HepG2 (cell line): ENCODE data around the gene IGFLR1. TPM values are rescaled to one million over a fixed set of nuclear protein-coding genes. Genes with fewer than 3 reads are reported as not detected.
A peak's percentile ranks its signal among the peaks of the same experiment; 100 is the strongest.

Experiments
- ATAC-seq: fragments of 200-7000 bp; cut with Tn5 transposase; 3 replicates; pipeline ENCODE4 v1.9.1; 2020; ENCODE audit warnings: mild to moderate bottlenecking, moderate library complexity
- BruUV-seq: library from RNA; stranded (reverse); fragments of 400-500 nt; replicated peaks from 2 replicates; lab custom pipeline; 2021; lab: Mats Ljungman, UMichigan
- CTCF ChIA-PET: fragments of 300-600 bp; formaldehyde crosslinking; extraction: SDS; loops from one replicate; lab custom pipeline; 2021; ENCODE audit warnings: low total read pairs, inconsistent platforms, low intra/inter-chr PET ratio; lab: Yijun Ruan, JAX
- POLR2A ChIA-PET: fragments of 350-600 bp; sonication (Branson Sonifier 250); formaldehyde crosslinking; loops from one replicate; lab custom pipeline; 2020; ENCODE audit warnings: antibody characterized with exemption, inconsistent platforms; lab: Yijun Ruan, JAX
- DNase-seq: peaks from one replicate; pipeline ENCODE4 v3.0.0-alpha.2; 2015; ENCODE audit warnings: low spot score
- FAIRE-seq: peaks from 3 replicates; lab custom pipeline; 2011; peaks lifted over from hg19 to GRCh38; lab: Jason Lieb, UNC
- H2AFZ ChIP-seq: one replicate; pipeline ENCODE4 v1.6.1; 2011; ENCODE audit warnings: low read length, inconsistent platforms
- H3K27ac ChIP-seq: fragments of 300-600 bp; 3 replicates; pipeline ENCODE4 v1.8.0; 2011; ENCODE audit warnings: mixed run types, mild to moderate bottlenecking, mixed read lengths, low read length, inconsistent platforms; ENCODE audit not compliant: insufficient read depth; ENCODE audit errors: extremely low read length
- H3K27me3 ChIP-seq, 2 experiments: fragments of 200-600 bp in 1 of 2; 2 replicates in 1 of 2; 3 replicates in 1 of 2; pipeline versions ENCODE4 v1.6.0 to v1.8.0; 2011; ENCODE audit warnings: low read length in 2 of 2, mild to moderate bottlenecking in 2 of 2, moderate library complexity in 2 of 2, inconsistent platforms in 1 of 2; ENCODE audit not compliant: insufficient read depth in 2 of 2, control insufficient read depth in 1 of 2
- H3K36me3 ChIP-seq, 2 experiments: fragments of 200-600 bp in 1 of 2; replicated peaks in 1 of 2; 2 replicates in 1 of 2; 3 replicates in 1 of 2; pipeline versions ENCODE4 v1.5.1 to v1.8.0; 2011; ENCODE audit warnings: low read length in 2 of 2, inconsistent platforms in 1 of 2; ENCODE audit not compliant: insufficient read depth in 2 of 2, control insufficient read depth in 1 of 2
- H3K4me1 ChIP-seq: 2 replicates; pipeline ENCODE4 v1.5.1; 2012; ENCODE audit warnings: low read length, inconsistent platforms; ENCODE audit not compliant: insufficient read depth
- H3K4me2 ChIP-seq: 2 replicates; pipeline ENCODE4 v1.6.0; 2011; ENCODE audit warnings: low read depth, low read length, inconsistent platforms
- H3K4me3 ChIP-seq, 3 experiments: fragments of 200-600 bp in 1 of 3; sonication (generic), shearing (Covaris generic) in 1 of 3; replicated peaks in 1 of 3; 2 replicates each; pipeline ENCODE4 v1.5.1; 2011 to 2016; ENCODE audit warnings: low read length in 3 of 3, inconsistent platforms in 2 of 3, low read depth in 2 of 3, mild to moderate bottlenecking in 2 of 3, control low read depth in 1 of 3, mixed read lengths in 1 of 3; ENCODE audit not compliant: insufficient read depth in 1 of 3
- H3K79me2 ChIP-seq: one replicate; pipeline ENCODE4 v1.6.1; 2011; ENCODE audit warnings: low read length, inconsistent platforms; ENCODE audit not compliant: insufficient read depth
- H3K9ac ChIP-seq: 2 replicates; pipeline ENCODE4 v1.6.0; 2011; ENCODE audit warnings: mild to moderate bottlenecking, low read depth, low read length, inconsistent platforms; ENCODE audit not compliant: insufficient read depth
- H3K9me3 ChIP-seq: 2 replicates; pipeline ENCODE4 v1.5.1; 2012; ENCODE audit warnings: mild to moderate bottlenecking, low read length
- H4K20me1 ChIP-seq: 2 replicates; pipeline ENCODE4 v1.6.0; 2011; ENCODE audit warnings: inconsistent platforms, mild to moderate bottlenecking, low read length, moderate library complexity; ENCODE audit not compliant: insufficient read depth
- HNRNPLL ChIP-seq: fragments of 200-400 bp; formaldehyde crosslinking; IDR thresholded peaks from 2 replicates; pipeline ENCODE4 v1.6.1; 2017; ENCODE audit warnings: mild to moderate bottlenecking, low read depth, low read length; ENCODE audit not compliant: poor library complexity, severe bottlenecking
- ZZZ3 ChIP-seq: sonication (generic); formaldehyde crosslinking; IDR thresholded peaks from 2 replicates; pipeline ENCODE4 v1.4.0; 2020; ENCODE audit warnings: missing genetic modification reagents, mild to moderate bottlenecking, borderline replicate concordance
- WGBS: methylation state at CpG from one replicate; pipeline ENCODE4 v1.1.6; 2017; ENCODE audit warnings: low lambda C conversion rate; 5-methylcytosine and 5-hydroxymethylcytosine counted together
- in situ Hi-C: cut with HindIII; loops from 2 replicates; pipeline ENCODE4 v1.10.0; 2017; ENCODE audit warnings: low pct_unique_long_range_greater_than_20kb; ENCODE audit not compliant: extremely low pct_ligation_motif_present
- intact Hi-C: fragments of 100-400 bp; cut with micrococcal nuclease; formaldehyde crosslinking; loops from one replicate; pipeline ENCODE4 v1.10.0; 2022; ENCODE audit not compliant: unreplicated experiment
- polyA plus RNA-seq, 8 experiments: library from polyadenylated mRNA; depleted of rRNA in 3 of 8; stranded (reverse) in 7 of 8; unstranded in 1 of 8; fragments of >200 nt; fragmentation: Illumina TruSeq in 4 of 8; extraction: Trizol in 4 of 8; gene quantifications; 2 replicates each; pipeline versions ENCODE4 v1.2.1 to v1.2.3, GENCODE V29; 2011 to 2016; ENCODE audit warnings: low read depth in 4 of 8, missing spikeins in 1 of 8, mixed read lengths in 1 of 8; ENCODE audit not compliant: insufficient read depth in 1 of 8
- total RNA-seq, 5 experiments: library from RNA; depleted of rRNA; stranded (reverse); fragments of >200 nt; fragmentation: Illumina TruSeq; extraction: Trizol; gene quantifications; 2 replicates each; pipeline ENCODE4 v1.2.3, GENCODE V29; 2016; ENCODE audit warnings: low read depth in 1 of 5
- TF ChIP-seq, protein P1 (sequence below): sonication (generic); formaldehyde crosslinking; IDR thresholded peaks from 2 replicates; pipeline ENCODE4 v1.9.0; 2022; ENCODE audit warnings: low read depth, missing genetic modification reagents
- TF ChIP-seq, protein P2 (sequence below): sonication (generic); formaldehyde crosslinking; IDR thresholded peaks from 2 replicates; pipeline ENCODE4 v1.4.0; 2020; ENCODE audit warnings: mild to moderate bottlenecking, low read depth, missing genetic modification reagents
- TF ChIP-seq, protein P3 (sequence below): sonication (generic); formaldehyde crosslinking; IDR thresholded peaks from 2 replicates; pipeline ENCODE4 v1.5.0; 2020; ENCODE audit warnings: mild to moderate bottlenecking, missing genetic modification reagents
- TF ChIP-seq, protein P4 (sequence below): sonication (generic); formaldehyde crosslinking; IDR thresholded peaks from 2 replicates; pipeline ENCODE4 v1.8.0; 2022; ENCODE audit warnings: missing genetic modification reagents, low read depth, mild to moderate bottlenecking, borderline replicate concordance
- TF ChIP-seq, protein P5 (sequence below): sonication (generic); formaldehyde crosslinking; IDR thresholded peaks from 2 replicates; pipeline ENCODE4 v1.5.0; 2020; ENCODE audit warnings: mild to moderate bottlenecking, missing genetic modification reagents

IGFLR1 gene
- total and polyA plus RNA-seq, 2 of the 13 experiments (the other 11 are each of a cell fraction or from before 2014, with no cell fraction given): 5.4 to 8.9 TPM

DNA sequence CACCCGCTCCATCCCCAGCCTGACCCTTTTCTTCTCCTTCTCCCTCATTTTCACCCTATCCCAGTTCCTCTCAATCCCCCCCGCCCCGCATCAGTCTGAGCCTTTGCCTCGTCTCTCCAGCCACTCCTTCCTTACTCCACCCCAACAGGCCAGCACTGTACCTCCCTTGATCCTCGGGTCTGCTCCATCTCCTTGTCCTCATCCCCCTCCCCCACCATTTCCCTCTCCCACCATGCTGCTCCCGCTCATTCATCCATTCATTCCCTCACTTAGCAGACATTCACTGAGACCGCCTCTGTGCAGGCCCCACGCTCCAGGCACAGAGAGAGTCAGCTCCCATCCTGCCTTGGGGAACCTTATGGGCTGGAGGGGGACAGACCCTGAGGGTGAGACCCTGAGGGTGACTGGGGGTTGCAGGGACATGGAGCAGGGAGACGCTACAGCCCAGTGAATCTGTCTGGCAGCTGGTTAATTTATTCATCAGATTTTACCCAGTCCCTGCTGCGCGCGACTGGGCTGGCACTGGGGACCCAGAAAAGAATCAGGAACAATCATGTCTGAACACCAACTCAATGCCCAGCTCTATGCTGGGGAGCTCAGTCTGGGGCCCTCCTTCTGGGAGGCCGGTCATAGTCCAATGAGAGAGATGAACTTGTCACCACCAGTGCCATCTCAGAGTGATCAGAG, 34.0 kb upstream of the IGFLR1 start:
- BruUV-seq: TSS peak; percentile 46
- intact Hi-C loops (loop anchor here (5.0 kb wide), 1 partner anchor 36 kb away; the partner anchor contains the start of gene PRODH2), in situ Hi-C loops (no loop called here)
- Histone ChIP-seq H3K27ac (no peak overlapping the region), H3K36me3 (peaks cover 0 to 1% of the 10 kb centered on the region in 2 experiments; a peak in 2 of 5 replicates), H2AFZ (no peak overlapping the region), H3K4me1 (peaks cover 38% of the 10 kb centered on the region), H4K20me1 (no peaks in the 10 kb centered on the region), H3K79me2 (no peaks in the 10 kb centered on the region), H3K4me3 (peak overlapping the region; percentile 62 to 78 (median 75); a peak in 5 of 6 replicates), H3K4me2 (peak overlapping the region; percentile 89), H3K27me3 (no peaks in the 10 kb centered on the region), H3K9me3 (no peaks in the 10 kb centered on the region), H3K9ac (0 out of 2 replicates have a peak overlapping the region, but pooled peaks have one; percentile 11)
- CTCF ChIA-PET: no interaction called here
- ATAC-seq (no peak), FAIRE-seq (no peak), DNase-seq (no peak)
- POLR2A ChIA-PET: interaction anchor here (1.0 to 1.8 kb wide), 4 partner anchors 8 to 36 kb away, joined by 3 to 6 read pairs (median 3); partner anchors contain the start of genes LIN37, PSENEN and U2AF1L4
- WGBS: 66% methylated on average over 13 of the region's 13 CpGs
- TF ChIP-seq, protein P1, sequence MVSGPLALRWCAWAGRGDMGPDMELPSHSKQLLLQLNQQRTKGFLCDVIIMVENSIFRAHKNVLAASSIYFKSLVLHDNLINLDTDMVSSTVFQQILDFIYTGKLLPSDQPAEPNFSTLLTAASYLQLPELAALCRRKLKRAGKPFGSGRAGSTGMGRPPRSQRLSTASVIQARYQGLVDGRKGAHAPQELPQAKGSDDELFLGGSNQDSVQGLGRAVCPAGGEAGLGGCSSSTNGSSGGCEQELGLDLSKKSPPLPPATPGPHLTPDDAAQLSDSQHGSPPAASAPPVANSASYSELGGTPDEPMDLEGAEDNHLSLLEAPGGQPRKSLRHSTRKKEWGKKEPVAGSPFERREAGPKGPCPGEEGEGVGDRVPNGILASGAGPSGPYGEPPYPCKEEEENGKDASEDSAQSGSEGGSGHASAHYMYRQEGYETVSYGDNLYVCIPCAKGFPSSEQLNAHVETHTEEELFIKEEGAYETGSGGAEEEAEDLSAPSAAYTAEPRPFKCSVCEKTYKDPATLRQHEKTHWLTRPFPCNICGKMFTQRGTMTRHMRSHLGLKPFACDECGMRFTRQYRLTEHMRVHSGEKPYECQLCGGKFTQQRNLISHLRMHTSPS (CRISPR knock-in tag): no peak
- TF ChIP-seq, protein P2, sequence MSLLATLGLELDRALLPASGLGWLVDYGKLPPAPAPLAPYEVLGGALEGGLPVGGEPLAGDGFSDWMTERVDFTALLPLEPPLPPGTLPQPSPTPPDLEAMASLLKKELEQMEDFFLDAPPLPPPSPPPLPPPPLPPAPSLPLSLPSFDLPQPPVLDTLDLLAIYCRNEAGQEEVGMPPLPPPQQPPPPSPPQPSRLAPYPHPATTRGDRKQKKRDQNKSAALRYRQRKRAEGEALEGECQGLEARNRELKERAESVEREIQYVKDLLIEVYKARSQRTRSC (CRISPR knock-in tag): no peak
- TF ChIP-seq, protein P3, sequence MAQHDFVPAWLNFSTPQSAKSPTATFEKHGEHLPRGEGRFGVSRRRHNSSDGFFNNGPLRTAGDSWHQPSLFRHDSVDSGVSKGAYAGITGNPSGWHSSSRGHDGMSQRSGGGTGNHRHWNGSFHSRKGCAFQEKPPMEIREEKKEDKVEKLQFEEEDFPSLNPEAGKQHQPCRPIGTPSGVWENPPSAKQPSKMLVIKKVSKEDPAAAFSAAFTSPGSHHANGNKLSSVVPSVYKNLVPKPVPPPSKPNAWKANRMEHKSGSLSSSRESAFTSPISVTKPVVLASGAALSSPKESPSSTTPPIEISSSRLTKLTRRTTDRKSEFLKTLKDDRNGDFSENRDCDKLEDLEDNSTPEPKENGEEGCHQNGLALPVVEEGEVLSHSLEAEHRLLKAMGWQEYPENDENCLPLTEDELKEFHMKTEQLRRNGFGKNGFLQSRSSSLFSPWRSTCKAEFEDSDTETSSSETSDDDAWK (CRISPR knock-in tag): no peak
- TF ChIP-seq HNRNPLL: peak; percentile 2
- TF ChIP-seq, protein P4, sequence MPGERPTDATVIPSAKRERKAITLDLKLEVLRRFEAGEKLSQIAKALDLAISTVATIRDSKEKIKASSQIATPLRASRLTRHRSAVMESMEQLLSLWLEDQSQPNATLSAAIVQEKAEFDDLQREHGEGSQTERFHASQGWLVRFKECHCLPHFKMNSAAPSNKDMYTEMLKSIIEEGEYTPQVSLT (CRISPR knock-in tag): no peak
- no peak for TF ChIP-seq ZZZ3 (CRISPR knock-in tag)
- TF ChIP-seq, protein P5, sequence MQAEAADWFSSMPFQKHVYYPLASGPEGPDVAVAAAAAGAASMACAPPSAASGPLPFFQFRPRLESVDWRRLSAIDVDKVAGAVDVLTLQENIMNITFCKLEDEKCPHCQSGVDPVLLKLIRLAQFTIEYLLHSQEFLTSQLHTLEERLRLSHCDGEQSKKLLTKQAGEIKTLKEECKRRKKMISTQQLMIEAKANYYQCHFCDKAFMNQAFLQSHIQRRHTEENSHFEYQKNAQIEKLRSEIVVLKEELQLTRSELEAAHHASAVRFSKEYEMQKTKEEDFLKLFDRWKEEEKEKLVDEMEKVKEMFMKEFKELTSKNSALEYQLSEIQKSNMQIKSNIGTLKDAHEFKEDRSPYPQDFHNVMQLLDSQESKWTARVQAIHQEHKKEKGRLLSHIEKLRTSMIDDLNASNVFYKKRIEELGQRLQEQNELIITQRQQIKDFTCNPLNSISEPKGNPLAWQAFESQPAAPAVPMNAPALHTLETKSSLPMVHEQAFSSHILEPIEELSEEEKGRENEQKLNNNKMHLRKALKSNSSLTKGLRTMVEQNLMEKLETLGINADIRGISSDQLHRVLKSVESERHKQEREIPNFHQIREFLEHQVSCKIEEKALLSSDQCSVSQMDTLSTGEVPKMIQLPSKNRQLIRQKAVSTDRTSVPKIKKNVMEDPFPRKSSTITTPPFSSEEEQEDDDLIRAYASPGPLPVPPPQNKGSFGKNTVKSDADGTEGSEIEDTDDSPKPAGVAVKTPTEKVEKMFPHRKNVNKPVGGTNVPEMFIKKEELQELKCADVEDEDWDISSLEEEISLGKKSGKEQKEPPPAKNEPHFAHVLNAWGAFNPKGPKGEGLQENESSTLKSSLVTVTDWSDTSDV (CRISPR knock-in tag): 0 out of 2 replicates have a peak, but pooled peaks have one; percentile 53
